ENCODE measurements around the gene PRKCH.

The PRKCH gene

DNA sequence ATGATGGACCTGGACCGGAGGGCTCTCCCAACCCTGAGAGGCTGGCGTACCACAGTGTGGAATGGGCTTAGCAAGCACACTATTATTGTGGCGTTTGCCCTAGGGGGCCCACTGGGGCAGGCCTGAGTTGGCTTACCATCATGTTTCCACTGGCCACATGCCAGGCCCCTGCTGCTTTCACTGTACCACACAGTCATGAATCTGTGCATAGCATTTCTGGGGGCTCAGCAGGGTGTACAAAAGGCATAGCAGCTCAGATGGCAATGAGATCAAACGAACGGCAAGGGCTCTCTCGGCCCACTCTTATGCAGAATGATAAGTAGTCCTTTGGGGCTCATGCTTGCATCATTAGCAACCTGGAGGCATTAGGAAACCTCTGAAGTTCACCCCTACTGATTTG, 236.9 kb downstream of the PRKCH start:
- H3K27me3 ChIP-seq (ENCODE audit: control insufficient read depth, insufficient read depth, low read length), result no peaks in the 10 kb centered on the region
- H3K4me3 ChIP-seq (ENCODE audit: low read length), result no peak overlapping the region
- no peaks in the 10 kb centered on the region for H3K36me3 ChIP-seq (ENCODE audit: control insufficient read depth, low read depth, low read length)
- H3K4me1 ChIP-seq (ENCODE audit: control insufficient read depth, low read depth, low read length), result peaks cover 12% of the 10 kb centered on the region
- no peaks in the 10 kb centered on the region for H3K9me3 ChIP-seq (ENCODE audit: control insufficient read depth, low read depth, low read length)
- no peak overlapping the region for H3K27ac ChIP-seq (ENCODE audit: low read length)
- H3K9ac ChIP-seq (ENCODE audit: low read length), result no peak overlapping the region

DNA sequence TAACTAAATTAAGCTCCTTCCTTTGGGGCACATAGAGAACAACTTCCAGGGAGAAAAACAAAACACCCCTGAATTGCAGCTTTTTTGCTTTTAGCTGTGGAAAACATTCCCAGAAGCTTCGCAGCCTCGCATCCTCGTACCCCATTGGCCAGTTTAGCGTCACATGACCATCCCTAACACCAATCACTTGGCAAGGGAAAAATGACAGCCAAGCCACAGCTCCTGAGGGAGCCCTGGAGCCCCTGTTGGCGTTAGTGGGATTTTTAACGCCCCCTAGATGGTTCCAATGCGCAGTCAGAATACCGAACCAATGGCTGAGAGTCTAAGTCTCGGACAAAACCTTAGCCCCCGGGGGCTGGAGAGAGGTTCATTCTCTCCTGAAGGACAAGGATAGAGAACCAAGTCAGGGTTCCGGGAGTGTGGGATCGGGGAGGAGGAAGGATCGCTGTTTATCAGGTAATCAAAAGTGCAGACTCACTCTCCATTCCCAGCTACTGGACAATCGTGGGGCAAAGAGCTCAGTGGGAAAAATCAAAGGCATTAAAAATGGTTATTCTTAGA, 238.3 kb downstream of the PRKCH start:
- Histone ChIP-seq H3K27ac (ENCODE audit: low read length) (no peak overlapping the region), H3K36me3 (ENCODE audit: control insufficient read depth, low read depth, low read length) (no peaks in the 10 kb centered on the region), H3K4me3 (ENCODE audit: low read length) (no peak overlapping the region), H3K9ac (ENCODE audit: low read length) (no peak overlapping the region), H3K9me3 (ENCODE audit: control insufficient read depth, low read depth, low read length) (no peaks in the 10 kb centered on the region), H3K27me3 (ENCODE audit: control insufficient read depth, insufficient read depth, low read length) (no peaks in the 10 kb centered on the region), H3K4me1 (ENCODE audit: control insufficient read depth, low read depth, low read length) (peaks cover 11% of the 10 kb centered on the region)

GRCh38 chr14:61560323-61560722, 238.9 kb downstream of the PRKCH start:
- no peak overlapping the region for H3K9ac ChIP-seq (ENCODE audit: low read length)
- H3K36me3 ChIP-seq (ENCODE audit: control insufficient read depth, low read depth, low read length), result no peaks in the 10 kb centered on the region
- H3K4me3 ChIP-seq (ENCODE audit: low read length), result no peak overlapping the region
- H3K27me3 ChIP-seq (ENCODE audit: control insufficient read depth, insufficient read depth, low read length), result no peaks in the 10 kb centered on the region
- no peaks in the 10 kb centered on the region for H3K9me3 ChIP-seq (ENCODE audit: control insufficient read depth, low read depth, low read length)
- H3K27ac ChIP-seq (ENCODE audit: low read length), result no peak overlapping the region
- peaks cover 11% of the 10 kb centered on the region for H3K4me1 ChIP-seq (ENCODE audit: control insufficient read depth, low read depth, low read length)

- H3K9me3 ChIP-seq (ENCODE audit: control insufficient read depth, low read depth, low read length), result no peaks in the 10 kb centered on the region
- no peak overlapping the region for H3K9ac ChIP-seq (ENCODE audit: low read length)
- H3K27ac ChIP-seq (ENCODE audit: low read length), result no peak overlapping the region
- no peak overlapping the region for H3K4me3 ChIP-seq (ENCODE audit: low read length)
- H3K4me1 ChIP-seq (ENCODE audit: control insufficient read depth, low read depth, low read length), result peaks cover 11% of the 10 kb centered on the region
- no peaks in the 10 kb centered on the region for H3K36me3 ChIP-seq (ENCODE audit: control insufficient read depth, low read depth, low read length)
- no peaks in the 10 kb centered on the region for H3K27me3 ChIP-seq (ENCODE audit: control insufficient read depth, insufficient read depth, low read length)
Measured at GRCh38 chr14:61561104-61561503, 239.7 kb downstream of the PRKCH start.

DNA sequence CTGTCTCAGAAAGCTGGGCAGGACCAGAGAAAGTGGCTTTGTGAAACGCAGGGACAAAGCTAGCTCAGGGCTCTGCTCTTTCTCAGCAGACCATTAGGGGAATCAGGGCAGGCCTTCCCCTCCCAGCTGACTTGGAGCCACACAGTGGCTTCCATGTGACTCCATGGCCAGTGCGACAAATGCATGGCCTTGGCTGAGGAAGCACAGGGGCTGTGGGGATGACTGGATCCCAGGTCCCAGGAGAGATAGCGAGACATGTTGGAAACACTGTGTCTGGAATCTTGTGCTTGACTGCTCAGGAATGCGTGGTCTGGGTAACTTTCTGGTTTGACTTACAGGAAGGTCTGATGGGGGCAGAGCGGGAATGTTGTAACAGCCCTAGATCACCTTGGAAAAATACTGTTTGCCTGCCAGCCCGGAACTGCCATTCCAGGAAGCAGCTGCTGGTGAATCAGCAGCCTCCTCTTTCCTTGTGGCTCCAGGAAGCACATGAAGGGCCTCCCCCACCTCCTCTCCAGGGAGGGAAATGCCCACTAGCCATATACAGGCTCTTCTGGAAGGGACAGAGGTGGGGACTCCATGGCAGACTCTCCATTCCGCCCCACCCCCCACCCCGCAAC, 240.4 kb downstream of the PRKCH start:
- Histone ChIP-seq H3K9ac (ENCODE audit: low read length) (no peak overlapping the region), H3K9me3 (ENCODE audit: control insufficient read depth, low read depth, low read length) (no peaks in the 10 kb centered on the region), H3K4me3 (ENCODE audit: low read length) (no peak overlapping the region), H3K27ac (ENCODE audit: low read length) (no peak overlapping the region), H3K4me1 (ENCODE audit: control insufficient read depth, low read depth, low read length) (peaks cover 11% of the 10 kb centered on the region), H3K36me3 (ENCODE audit: control insufficient read depth, low read depth, low read length) (no peaks in the 10 kb centered on the region), H3K27me3 (ENCODE audit: control insufficient read depth, insufficient read depth, low read length) (no peaks in the 10 kb centered on the region)

- H3K27me3 ChIP-seq (ENCODE audit: control insufficient read depth, insufficient read depth, low read length), result no peaks in the 10 kb centered on the region
- peaks cover 13% of the 10 kb centered on the region for H3K4me1 ChIP-seq (ENCODE audit: control insufficient read depth, low read depth, low read length)
- no peak overlapping the region for H3K9ac ChIP-seq (ENCODE audit: low read length)
- no peak overlapping the region for H3K4me3 ChIP-seq (ENCODE audit: low read length)
- no peak overlapping the region for H3K27ac ChIP-seq (ENCODE audit: low read length)
- H3K36me3 ChIP-seq (ENCODE audit: control insufficient read depth, low read depth, low read length), result no peaks in the 10 kb centered on the region
- H3K9me3 ChIP-seq (ENCODE audit: control insufficient read depth, low read depth, low read length), result no peaks in the 10 kb centered on the region
Measured at GRCh38 chr14:61562321-61563161, 241.2 kb downstream of the PRKCH start.

DNA sequence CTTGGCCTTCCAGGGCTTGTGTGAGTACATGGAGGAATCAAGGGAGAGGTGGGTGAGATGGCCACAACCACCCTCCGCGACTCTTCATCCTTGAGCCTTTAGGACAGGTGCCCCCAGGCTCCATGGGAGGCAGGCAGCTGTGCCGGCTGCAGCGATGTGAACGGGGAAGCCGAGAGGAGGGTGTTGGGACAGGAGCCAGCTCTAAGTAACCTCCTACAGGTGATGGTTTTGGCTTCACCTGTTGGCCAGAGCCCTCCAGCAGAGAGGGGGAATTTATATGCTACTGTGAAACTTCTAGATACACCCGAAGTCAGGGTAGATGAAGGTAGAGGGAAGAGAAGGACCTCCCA, 241.8 kb downstream of the PRKCH start:
- no peak overlapping the region for H3K9ac ChIP-seq (ENCODE audit: low read length)
- peaks cover 1% of the 10 kb centered on the region for H3K27me3 ChIP-seq (ENCODE audit: control insufficient read depth, insufficient read depth, low read length)
- H3K4me3 ChIP-seq (ENCODE audit: low read length), result no peak overlapping the region
- H3K36me3 ChIP-seq (ENCODE audit: control insufficient read depth, low read depth, low read length), result no peaks in the 10 kb centered on the region
- H3K9me3 ChIP-seq (ENCODE audit: control insufficient read depth, low read depth, low read length), result no peaks in the 10 kb centered on the region
- peaks cover 19% of the 10 kb centered on the region for H3K4me1 ChIP-seq (ENCODE audit: control insufficient read depth, low read depth, low read length)
- no peak overlapping the region for H3K27ac ChIP-seq (ENCODE audit: low read length)

DNA sequence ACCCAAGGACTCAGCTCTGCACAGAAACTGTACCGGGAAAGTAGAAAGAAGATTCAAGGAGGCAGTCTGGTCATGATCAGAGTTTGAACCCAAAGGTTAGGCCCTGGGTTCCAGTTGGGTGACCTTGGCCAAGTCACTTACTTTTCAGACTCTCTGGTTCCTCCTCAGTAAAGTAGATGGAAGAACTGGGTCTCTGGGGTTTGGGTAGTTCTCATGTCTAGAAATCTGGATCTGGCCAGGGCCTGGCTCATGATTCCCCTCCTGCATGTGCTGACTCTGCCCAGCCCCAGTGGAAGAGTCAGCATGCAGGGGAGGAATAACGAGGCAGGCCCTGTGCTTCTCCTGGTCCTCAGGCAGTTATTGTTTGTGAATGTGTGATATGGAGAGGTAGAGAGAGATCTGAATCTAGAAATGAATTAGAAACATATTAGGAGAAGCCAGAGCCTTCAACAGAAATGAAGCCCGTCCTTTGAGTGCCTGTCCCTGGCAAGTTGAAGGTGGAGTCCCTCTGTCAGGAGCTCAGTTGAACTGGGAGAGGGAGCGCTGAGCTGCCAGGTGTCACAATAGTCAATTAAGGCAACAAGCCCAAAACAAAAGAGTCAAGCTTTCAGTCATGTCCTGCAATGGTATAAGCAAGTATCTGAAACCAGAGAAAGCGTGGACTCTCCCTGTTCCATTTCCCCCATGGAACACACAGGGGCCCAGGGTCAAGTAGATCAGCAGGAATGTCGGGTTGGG, 242.7 kb downstream of the PRKCH start:
- H3K36me3 ChIP-seq (ENCODE audit: control insufficient read depth, low read depth, low read length), result no peaks in the 10 kb centered on the region
- H3K9ac ChIP-seq (ENCODE audit: low read length), result no peak overlapping the region
- no peaks in the 10 kb centered on the region for H3K9me3 ChIP-seq (ENCODE audit: control insufficient read depth, low read depth, low read length)
- no peak overlapping the region for H3K4me3 ChIP-seq (ENCODE audit: low read length)
- peaks cover 23% of the 10 kb centered on the region for H3K4me1 ChIP-seq (ENCODE audit: control insufficient read depth, low read depth, low read length)
- peaks cover 10% of the 10 kb centered on the region for H3K27me3 ChIP-seq (ENCODE audit: control insufficient read depth, insufficient read depth, low read length)
- no peak overlapping the region for H3K27ac ChIP-seq (ENCODE audit: low read length)

DNA sequence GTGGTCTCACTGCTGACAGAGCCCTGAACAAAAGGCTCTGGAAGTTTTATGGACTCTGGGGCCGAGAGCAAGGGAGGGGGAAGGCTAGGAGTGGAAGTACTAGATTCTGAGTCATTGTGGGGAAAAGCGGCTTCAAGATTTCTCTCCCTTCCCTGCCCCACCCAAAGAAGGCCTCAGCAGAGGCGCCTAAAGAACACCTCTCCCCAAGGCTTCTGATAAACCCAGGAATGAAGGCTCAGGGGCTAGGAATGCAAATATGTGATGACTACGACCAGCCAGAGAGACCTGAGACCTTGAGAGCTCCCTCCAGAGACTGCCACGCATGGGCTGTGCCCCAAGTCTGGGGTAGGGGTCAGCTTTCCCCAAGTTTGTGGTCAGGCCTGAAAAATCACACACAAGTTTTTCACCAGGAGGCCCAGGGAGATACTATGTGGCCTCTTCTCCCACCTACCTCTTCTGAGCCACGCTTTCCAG, 243.3 kb downstream of the PRKCH start:
- H3K4me3 ChIP-seq (ENCODE audit: low read length), result no peak overlapping the region
- H3K9ac ChIP-seq (ENCODE audit: low read length), result no peak overlapping the region
- no peaks in the 10 kb centered on the region for H3K36me3 ChIP-seq (ENCODE audit: control insufficient read depth, low read depth, low read length)
- H3K27ac ChIP-seq (ENCODE audit: low read length), result no peak overlapping the region
- peaks cover 15% of the 10 kb centered on the region for H3K27me3 ChIP-seq (ENCODE audit: control insufficient read depth, insufficient read depth, low read length)
- H3K9me3 ChIP-seq (ENCODE audit: control insufficient read depth, low read depth, low read length), result no peaks in the 10 kb centered on the region
- H3K4me1 ChIP-seq (ENCODE audit: control insufficient read depth, low read depth, low read length), result peaks cover 27% of the 10 kb centered on the region

GRCh38 chr14:61565181-61565580, 243.8 kb downstream of the PRKCH start:
- Histone ChIP-seq H3K36me3 (ENCODE audit: control insufficient read depth, low read depth, low read length) (no peaks in the 10 kb centered on the region), H3K9ac (ENCODE audit: low read length) (no peak overlapping the region), H3K27ac (ENCODE audit: low read length) (no peak overlapping the region)

DNA sequence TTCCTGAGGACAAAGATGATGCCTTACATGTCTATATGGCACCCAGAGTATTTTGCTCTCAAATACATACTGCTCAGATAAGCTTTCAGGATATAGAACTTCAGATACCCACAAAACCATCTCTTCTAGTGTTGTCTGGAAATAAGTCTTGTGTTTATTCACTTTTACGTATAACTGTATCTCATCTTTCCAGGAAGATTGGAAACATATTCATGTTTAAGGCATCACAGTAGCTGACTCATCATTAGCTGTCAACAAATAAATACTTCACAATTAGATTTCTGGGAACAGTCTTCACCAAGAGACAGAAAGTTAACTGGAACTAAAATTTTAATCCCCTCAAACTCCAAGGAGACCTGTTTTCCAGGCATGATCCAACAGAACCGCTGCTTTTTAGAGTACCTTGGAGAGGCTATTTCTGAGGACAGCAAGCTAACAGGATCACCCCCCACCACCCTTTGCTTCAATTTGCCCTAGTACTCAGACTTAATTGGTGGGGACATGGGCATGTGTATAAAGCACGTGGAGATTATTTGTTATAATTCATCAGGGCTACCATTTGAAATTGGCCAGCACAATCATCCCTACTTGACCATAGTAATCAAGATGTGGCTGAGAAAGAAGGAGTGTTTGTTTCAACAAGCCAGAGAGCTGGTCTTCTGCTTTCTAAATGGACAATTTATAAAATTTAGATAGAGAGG, 244.6 kb downstream of the PRKCH start:
- Histone ChIP-seq H3K4me3 (ENCODE audit: low read length) (no peak overlapping the region), H3K9ac (ENCODE audit: low read length) (no peak overlapping the region)

More at GRCh38 chr14:61565181-61565580, 243.8 kb downstream of the PRKCH start:
- Histone ChIP-seq H3K4me1 (ENCODE audit: control insufficient read depth, low read depth, low read length) (peaks cover 30% of the 10 kb centered on the region), H3K9me3 (ENCODE audit: control insufficient read depth, low read depth, low read length) (no peaks in the 10 kb centered on the region), H3K27me3 (ENCODE audit: control insufficient read depth, insufficient read depth, low read length) (peaks cover 15% of the 10 kb centered on the region), H3K4me3 (ENCODE audit: low read length) (no peak overlapping the region)

More for the DNA sequence above, 244.6 kb downstream of the PRKCH start:
- H3K27me3 ChIP-seq (ENCODE audit: control insufficient read depth, insufficient read depth, low read length), result peaks cover 15% of the 10 kb centered on the region
- no peaks in the 10 kb centered on the region for H3K9me3 ChIP-seq (ENCODE audit: control insufficient read depth, low read depth, low read length)
- no peak overlapping the region for H3K27ac ChIP-seq (ENCODE audit: low read length)
- peaks cover 30% of the 10 kb centered on the region for H3K4me1 ChIP-seq (ENCODE audit: control insufficient read depth, low read depth, low read length)
- H3K36me3 ChIP-seq (ENCODE audit: control insufficient read depth, low read depth, low read length), result no peaks in the 10 kb centered on the region

Measured in iPS-18a (cell line).